GM23248 (cell line): ENCODE measurements around the gene KDM4B. TPM values are rescaled to one million over a fixed set of nuclear protein-coding genes. Genes with fewer than 3 reads are reported as not detected.
A peak's percentile ranks its signal among the peaks of the same experiment; 100 is the strongest.

Experiments
- DNase-seq: peaks from one replicate; pipeline ENCODE4 v3.0.0-alpha.2; 2015
- H2AFZ ChIP-seq: fragments of 200-600 bp; sonication (generic); 2 replicates; pipeline ENCODE4 v1.6.1; 2016; ENCODE audit warnings: antibody characterized with exemption
- H3F3A ChIP-seq: fragments of 200-600 bp; sonication (generic); 2 replicates; pipeline ENCODE4 v1.6.1; 2016; ENCODE audit warnings: mild to moderate bottlenecking, antibody characterized with exemption, mixed run types; ENCODE audit not compliant: insufficient read depth
- H3K27ac ChIP-seq: fragments of 200-600 bp; sonication (generic); 2 replicates; pipeline ENCODE4 v1.5.1; 2016; ENCODE audit warnings: mild to moderate bottlenecking
- H3K27me3 ChIP-seq: fragments of 200-600 bp; sonication (generic); replicated peaks from 2 replicates; pipeline ENCODE4 v1.6.1; 2016; ENCODE audit warnings: mild to moderate bottlenecking; ENCODE audit not compliant: insufficient read depth
- H3K36me3 ChIP-seq: fragments of 200-600 bp; sonication (generic); 2 replicates; pipeline ENCODE4 v1.6.1; 2016; ENCODE audit warnings: low read depth, mild to moderate bottlenecking
- H3K4me1 ChIP-seq: fragments of 200-600 bp; sonication (generic); 2 replicates; pipeline ENCODE4 v1.6.1; 2016; ENCODE audit warnings: mild to moderate bottlenecking; ENCODE audit not compliant: insufficient read depth
- H3K4me2 ChIP-seq: fragments of 200-600 bp; sonication (generic); one replicate; pipeline ENCODE4 v1.6.1; 2016; ENCODE audit warnings: mild to moderate bottlenecking; ENCODE audit not compliant: unreplicated experiment
- H3K4me3 ChIP-seq: fragments of 200-600 bp; sonication (generic); 2 replicates; pipeline ENCODE4 v1.5.1; 2016; ENCODE audit warnings: mild to moderate bottlenecking
- H3K79me2 ChIP-seq: fragments of 200-600 bp; sonication (generic); 2 replicates; pipeline ENCODE4 v1.6.1; 2016; ENCODE audit warnings: mild to moderate bottlenecking; ENCODE audit not compliant: insufficient read depth
- H3K9ac ChIP-seq: fragments of 200-600 bp; sonication (generic); 2 replicates; pipeline ENCODE4 v1.6.1; 2016; ENCODE audit warnings: mild to moderate bottlenecking
- H3K9me2 ChIP-seq: fragments of 200-600 bp; sonication (generic); 2 replicates; pipeline ENCODE4 v1.6.1; 2016; ENCODE audit warnings: mixed run types, mild to moderate bottlenecking, moderate library complexity; ENCODE audit not compliant: insufficient read depth
- H3K9me3 ChIP-seq: fragments of 200-600 bp; sonication (generic); one replicate; pipeline ENCODE4 v1.6.1; 2017; ENCODE audit warnings: low read depth
- H4K20me1 ChIP-seq: fragments of 200-600 bp; sonication (generic); 2 replicates; pipeline ENCODE4 v1.6.0; 2016; ENCODE audit not compliant: insufficient read depth
- EZH2 ChIP-seq: fragments of 200-600 bp; sonication (generic); IDR thresholded peaks from 2 replicates; pipeline ENCODE4 v1.6.1; 2018; ENCODE audit warnings: antibody characterized with exemption, mild to moderate bottlenecking; ENCODE audit not compliant: insufficient read depth, poor library complexity, severe bottlenecking
- EZH2phosphoT487 ChIP-seq: fragments of 200-600 bp; sonication (generic); IDR thresholded peaks from 2 replicates; pipeline ENCODE4 v1.6.1; 2018; ENCODE audit warnings: antibody characterized with exemption, moderate library complexity, mild to moderate bottlenecking, low read depth; ENCODE audit not compliant: insufficient read depth
- WGBS, 2 experiments: methylation state at CpG; one replicate each; pipeline ENCODE4 v1.1.6; 2015 to 2017; ENCODE audit warnings: low lambda C conversion rate in 2 of 2, low coverage in 1 of 2; ENCODE audit errors: missing lambda C conversion rate in 2 of 2; 5-methylcytosine and 5-hydroxymethylcytosine counted together
- in situ Hi-C: fragments of 300-500 bp; cut with MboI; formaldehyde crosslinking; loops from 2 replicates; pipeline ENCODE4 v1.15.0; 2020
- polyA plus RNA-seq: library from polyadenylated mRNA; unstranded; fragments of >200 nt; fragmentation: Nextera tagmentation; extraction: Ambion mirVana; gene quantifications from 2 replicates; pipeline ENCODE4 v1.2.1, GENCODE V29; 2016
- total RNA-seq: library from RNA; depleted of rRNA; stranded (reverse); fragments of >200 nt; shearing (Covaris generic); gene quantifications from 2 replicates; pipeline ENCODE4 v1.2.3, GENCODE V29; 2014

The KDM4B gene
- total and polyA plus RNA-seq, 2 experiments from 2014 or later = 14.8 to 28.7 TPM

DNA sequence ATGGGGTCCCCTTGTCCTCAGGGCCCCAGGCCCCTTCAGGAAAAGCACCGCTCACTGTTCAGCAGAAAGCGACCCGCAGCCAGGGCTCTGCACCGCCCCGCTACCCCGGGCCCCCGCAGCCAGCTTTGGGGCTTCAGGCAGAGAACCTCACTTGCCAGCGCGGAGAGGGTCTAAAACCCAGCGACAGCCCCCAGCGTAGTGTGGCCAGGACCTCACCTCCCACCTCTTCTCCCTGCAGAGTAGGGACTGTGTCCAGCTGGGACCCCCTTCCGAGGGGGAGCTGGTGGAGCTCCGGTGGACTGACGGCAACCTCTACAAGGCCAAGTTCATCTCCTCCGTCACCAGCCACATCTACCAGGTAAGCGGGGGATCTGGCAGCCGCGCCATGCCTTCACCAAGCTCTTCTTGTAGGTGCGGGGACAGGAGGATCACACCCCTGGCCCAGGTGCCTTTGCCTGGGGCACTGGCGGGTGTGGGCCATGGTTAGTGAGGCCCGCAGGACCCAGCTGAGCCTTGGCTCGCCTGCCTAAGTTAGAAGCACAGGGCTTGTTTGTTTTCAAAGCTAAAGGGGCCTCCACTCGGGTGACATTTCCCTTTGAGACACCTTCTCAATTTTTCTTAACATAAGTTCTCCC is 175.7 kb downstream of the KDM4B start:
- Histone ChIP-seq H3K36me3 (peaks cover 7% of the 10 kb centered on the region; the same call in 1 of the 2 replicates), H3F3A (peaks cover 17% of the 10 kb centered on the region), H3K4me2 (no peak overlapping the region), H3K9me2 (no peaks in the 10 kb centered on the region), H2AFZ (no peak overlapping the region), H3K9ac (no peak overlapping the region), H3K27ac (no peak overlapping the region), H3K4me3 (no peak overlapping the region), H3K4me1 (peaks cover 22% of the 10 kb centered on the region), H3K9me3 (no peaks in the 10 kb centered on the region), H3K79me2 (no peaks in the 10 kb centered on the region), H4K20me1 (no peaks in the 10 kb centered on the region), H3K27me3 (no peaks in the 10 kb centered on the region)
- no peak for TF ChIP-seq EZH2
- no peak for TF ChIP-seq EZH2phosphoT487
- in situ Hi-C loops = no loop called here
- 94 to 96% methylated on average over 21 to 23 of the region's 23 CpGs for WGBS, 2 experiments
- DNase-seq = no peak

DNA sequence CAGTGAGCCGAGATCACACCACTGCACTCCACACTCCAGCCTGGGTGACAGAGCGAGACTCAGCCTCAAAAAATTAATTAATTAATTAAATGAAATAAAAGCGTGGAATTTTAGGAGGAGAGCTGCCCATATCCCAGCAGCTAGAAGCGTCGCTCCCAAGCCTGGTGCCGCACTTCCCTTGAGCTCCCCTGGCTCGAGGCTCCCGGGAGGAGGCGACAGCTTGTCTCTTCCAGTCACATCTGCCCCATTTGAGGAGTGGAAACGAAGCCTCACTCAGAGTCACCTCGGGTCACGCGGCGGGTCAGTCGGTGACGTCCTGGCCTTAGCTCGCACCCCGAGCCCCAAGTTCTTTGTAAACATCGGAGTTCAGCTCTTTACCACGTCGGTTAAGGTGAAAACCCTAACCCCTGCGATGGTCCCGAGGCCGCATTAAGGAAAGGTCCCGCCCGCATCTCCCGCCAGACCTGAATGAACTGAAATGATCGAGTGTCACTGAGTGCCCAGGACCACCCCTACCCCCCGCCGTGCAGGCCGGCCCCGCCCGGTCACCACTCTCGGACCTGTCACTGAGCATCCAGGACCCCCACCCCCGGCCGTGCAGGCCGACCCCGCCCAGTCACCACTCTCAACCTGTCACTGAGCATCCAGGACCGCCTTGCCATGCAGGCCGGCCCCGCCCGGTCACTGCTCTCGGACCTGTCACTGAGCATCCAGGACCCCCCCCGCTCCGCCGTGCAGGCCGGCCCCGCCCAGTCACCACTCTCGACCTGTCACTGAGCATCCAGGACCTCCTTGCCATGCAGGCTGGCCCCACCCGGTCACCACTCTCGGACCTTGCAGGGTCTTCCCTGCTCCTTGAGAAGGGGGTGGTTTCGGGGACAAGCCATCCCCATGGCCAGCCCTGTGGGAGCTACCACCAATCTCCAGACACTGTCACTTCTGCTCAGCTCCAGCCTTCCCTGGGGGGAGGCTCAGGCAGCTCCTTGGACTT is 176.9 kb downstream of the KDM4B start:
- Histone ChIP-seq H4K20me1 (no peaks in the 10 kb centered on the region), H3K79me2 (no peaks in the 10 kb centered on the region), H3K27ac (no peak overlapping the region), H3K9me3 (no peaks in the 10 kb centered on the region), H3K36me3 (peaks cover 7% of the 10 kb centered on the region; the same call in 1 of the 2 replicates), H3F3A (peaks cover 17% of the 10 kb centered on the region), H3K4me1 (peaks cover 22% of the 10 kb centered on the region), H3K9me2 (no peaks in the 10 kb centered on the region), H3K4me2 (no peak overlapping the region), H3K27me3 (no peaks in the 10 kb centered on the region), H3K4me3 (no peak overlapping the region), H3K9ac (no peak overlapping the region), H2AFZ (no peak overlapping the region)
- WGBS, 2 experiments = 93 to 94% methylated on average over 33 to 52 of the region's 52 CpGs
- no peak for TF ChIP-seq EZH2
- in situ Hi-C loops = no loop called here
- no peak for DNase-seq

DNA sequence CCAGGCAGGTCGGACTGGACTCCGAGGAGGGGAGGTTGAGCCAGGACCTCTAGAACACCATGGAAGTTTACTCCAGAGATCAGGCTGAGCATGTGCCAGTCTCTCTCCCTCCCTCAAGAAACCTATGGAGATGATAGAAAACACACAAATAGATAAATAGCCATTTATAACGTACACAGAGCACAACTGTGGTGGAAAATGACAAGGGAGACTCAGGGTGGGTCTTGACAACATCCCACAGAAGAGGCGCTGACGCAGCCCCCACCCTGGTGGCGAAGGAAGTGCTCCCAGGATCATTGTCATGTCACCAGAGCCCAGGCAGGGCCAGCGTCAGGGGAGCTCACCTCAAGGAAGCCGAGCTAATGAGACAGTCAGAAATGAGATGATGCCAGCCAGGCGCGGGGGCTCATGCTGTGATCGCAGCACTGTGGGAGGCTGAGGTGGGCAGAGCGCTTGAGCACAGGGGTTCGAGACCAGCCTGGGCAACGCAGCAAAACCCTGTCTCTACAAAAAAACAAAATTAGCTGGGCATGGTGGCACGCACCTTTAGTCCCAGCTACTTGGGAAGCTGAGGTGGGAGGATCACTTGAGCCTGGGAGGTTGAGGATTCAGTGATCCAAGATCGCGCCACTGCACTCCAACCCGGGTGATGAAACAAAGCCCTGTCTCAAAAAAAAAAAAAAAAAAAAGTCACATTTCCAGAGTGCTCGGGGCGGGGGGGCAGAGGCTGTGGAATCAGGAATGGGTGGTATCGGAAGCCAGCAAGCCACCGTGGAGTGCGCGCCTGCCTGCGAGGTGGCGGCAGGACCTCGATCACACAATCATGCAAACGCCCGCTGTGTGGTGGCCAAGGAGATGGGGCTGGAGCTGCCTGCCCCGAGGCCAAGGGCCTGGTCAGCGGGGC is 178.4 kb downstream of the KDM4B start:
- peak overlapping the region; percentile 9 for H2AFZ ChIP-seq
- 60 to 64% methylated on average over 29 to 31 of the region's 31 CpGs for WGBS, 2 experiments
- H3K9me2 ChIP-seq = no peaks in the 10 kb centered on the region
- H3K27ac ChIP-seq = peak overlapping the region; percentile 89
- no peaks in the 10 kb centered on the region for H4K20me1 ChIP-seq
- in situ Hi-C loops = no loop called here
- peaks cover 7% of the 10 kb centered on the region; the same call in 1 of the 2 replicates for H3K36me3 ChIP-seq
- peak overlapping the region; percentile 33 for H3K4me2 ChIP-seq
- peak overlapping the region; percentile 77 for H3K9ac ChIP-seq
- DNase-seq = no peak
- 0 out of 2 replicates have a peak overlapping the region, but pooled peaks have one; percentile 18 for H3K4me3 ChIP-seq
- peaks cover 22% of the 10 kb centered on the region for H3K4me1 ChIP-seq
- no peaks in the 10 kb centered on the region for H3K79me2 ChIP-seq
- no peaks in the 10 kb centered on the region for H3K27me3 ChIP-seq
- TF ChIP-seq EZH2 = no peak
- TF ChIP-seq EZH2phosphoT487 = no peak
- no peaks in the 10 kb centered on the region for H3K9me3 ChIP-seq
- H3F3A ChIP-seq = peaks cover 17% of the 10 kb centered on the region
